ENCODE measurements around the gene ATF1. TPM values are rescaled to one million over a fixed set of nuclear protein-coding genes. Genes with fewer than 3 reads are reported as not detected.
"Not testable (repeated sequence)": the region's sequence is repeated elsewhere in the genome, so short reads cannot be mapped to it uniquely, and the experiment has no call there.

Gene ATF1
- total RNA-seq, 4 donors from 2014 or later: 16.6 to 29.1 (median 21.1) TPM

DNA sequence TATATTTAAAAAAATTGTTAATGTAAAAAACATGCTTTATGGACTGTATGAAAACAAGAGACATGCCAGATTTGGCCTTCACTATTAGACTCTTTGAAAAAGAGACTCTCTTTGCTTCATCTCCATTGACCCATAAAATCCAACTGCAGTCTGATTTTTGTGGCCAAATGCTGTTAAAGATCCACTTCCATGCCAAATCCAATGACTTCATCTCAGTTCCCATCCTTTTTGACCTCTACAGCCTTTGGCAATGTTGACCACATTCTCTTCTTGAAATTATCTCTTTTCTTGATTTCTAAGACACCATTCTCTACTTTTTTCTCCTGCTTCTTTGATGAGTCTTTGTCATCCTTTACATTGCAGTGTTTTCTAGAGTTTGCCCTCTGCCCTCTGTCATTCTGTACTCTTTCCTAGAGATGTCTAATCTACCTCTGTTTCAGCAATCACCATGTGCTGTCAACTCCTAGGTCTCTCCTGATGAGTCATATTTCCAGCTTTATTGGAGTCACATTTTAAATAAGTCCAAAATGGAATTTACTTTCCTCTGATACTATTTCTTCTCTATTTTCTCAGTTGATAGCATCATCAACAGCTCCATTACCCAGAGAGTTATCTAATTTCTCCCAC, 81.2 kb downstream of the ATF1 start:
- TF ChIP-seq EP300 (IDR thresholded peaks at IDR 0.05): no peak
- intact Hi-C loops (cut with DNase I): no loop called here

DNA sequence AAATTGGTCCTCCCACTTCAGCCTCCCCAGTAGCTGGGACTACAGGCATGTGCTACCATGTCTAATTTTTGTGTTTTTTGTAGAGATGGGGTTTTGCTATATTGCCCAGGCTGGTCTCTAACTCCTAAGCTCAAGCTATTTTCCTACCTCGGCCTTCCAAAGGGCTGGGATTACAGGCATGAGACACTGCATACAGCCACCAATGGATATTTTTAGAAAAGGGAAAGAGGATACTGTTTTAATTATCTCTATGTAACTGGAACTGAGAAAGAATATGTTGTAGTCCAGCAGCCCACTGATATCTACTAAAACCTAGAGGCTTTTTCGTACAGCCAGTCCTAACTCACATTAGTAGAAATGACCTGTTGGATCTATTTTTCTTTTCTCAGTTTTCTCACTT, 85.1 kb downstream of the ATF1 start:
- TF ChIP-seq EP300 (IDR thresholded peaks at IDR 0.05) (no peak), POLR2AphosphoS5 (IDR thresholded peaks at IDR 0.05) (no peak), POLR2A (IDR thresholded peaks at IDR 0.05; ENCODE audit: low read depth) (no peak)
- TF ChIP-seq, protein P1, sequence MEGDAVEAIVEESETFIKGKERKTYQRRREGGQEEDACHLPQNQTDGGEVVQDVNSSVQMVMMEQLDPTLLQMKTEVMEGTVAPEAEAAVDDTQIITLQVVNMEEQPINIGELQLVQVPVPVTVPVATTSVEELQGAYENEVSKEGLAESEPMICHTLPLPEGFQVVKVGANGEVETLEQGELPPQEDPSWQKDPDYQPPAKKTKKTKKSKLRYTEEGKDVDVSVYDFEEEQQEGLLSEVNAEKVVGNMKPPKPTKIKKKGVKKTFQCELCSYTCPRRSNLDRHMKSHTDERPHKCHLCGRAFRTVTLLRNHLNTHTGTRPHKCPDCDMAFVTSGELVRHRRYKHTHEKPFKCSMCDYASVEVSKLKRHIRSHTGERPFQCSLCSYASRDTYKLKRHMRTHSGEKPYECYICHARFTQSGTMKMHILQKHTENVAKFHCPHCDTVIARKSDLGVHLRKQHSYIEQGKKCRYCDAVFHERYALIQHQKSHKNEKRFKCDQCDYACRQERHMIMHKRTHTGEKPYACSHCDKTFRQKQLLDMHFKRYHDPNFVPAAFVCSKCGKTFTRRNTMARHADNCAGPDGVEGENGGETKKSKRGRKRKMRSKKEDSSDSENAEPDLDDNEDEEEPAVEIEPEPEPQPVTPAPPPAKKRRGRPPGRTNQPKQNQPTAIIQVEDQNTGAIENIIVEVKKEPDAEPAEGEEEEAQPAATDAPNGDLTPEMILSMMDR (IDR thresholded peaks at IDR 0.05): no peak
- Histone ChIP-seq H3K4me1 (no peaks in the 10 kb centered on the region), H3K27me3 (peaks cover 0 to 6% (median 0%) of the 10 kb centered on the region in 4 donors), H3K9me3 (peaks cover 0 to 7% (median 0%) of the 10 kb centered on the region in 4 donors), H3K36me3 (no peaks in the 10 kb centered on the region), H3K27ac (replicated peaks in 1 of 4) (no peak overlapping the region), H3K4me3 (no peak overlapping the region)
- WGBS: 86% methylated on average over 2 of the region's 2 CpGs
- intact Hi-C loops (cut with DNase I): no loop called here
- DNase-seq (ENCODE audit: extremely low spot score): no peak

More for the DNA sequence above, 81.2 kb downstream of the ATF1 start:
- no peaks in the 10 kb centered on the region for H3K36me3 ChIP-seq
- H3K27me3 ChIP-seq: peaks cover 0 to 8% (median 0%) of the 10 kb centered on the region in 4 donors
- H3K4me1 ChIP-seq: peaks cover 0 to 4% (median 0%) of the 10 kb centered on the region in 4 donors
- H3K4me3 ChIP-seq: no peak overlapping the region
- peaks cover 0 to 9% (median 7%) of the 10 kb centered on the region in 4 donors for H3K9me3 ChIP-seq
- no peak for DNase-seq (ENCODE audit: extremely low spot score)
- no peak overlapping the region for H3K27ac ChIP-seq (replicated peaks in 1 of 4)

DNA sequence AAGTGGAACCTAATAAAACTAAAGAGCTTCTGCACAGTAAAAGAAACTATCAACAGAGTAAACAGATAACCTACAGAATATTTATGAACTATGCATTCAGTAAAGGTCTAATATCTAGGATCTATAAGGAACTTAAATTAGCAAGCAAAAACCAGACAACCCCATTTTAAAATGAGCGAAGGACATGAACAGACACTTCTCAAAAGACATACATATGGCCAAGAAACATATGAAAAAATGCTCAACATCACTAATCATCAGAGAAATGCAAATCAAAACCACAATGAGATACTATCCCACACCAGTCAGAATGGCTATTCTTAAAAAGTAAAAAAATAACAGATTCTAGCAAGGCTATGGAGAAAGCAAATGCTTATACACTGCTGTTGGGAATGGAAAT, 91.3 kb downstream of the ATF1 start:
- DNase-seq (ENCODE audit: extremely low spot score); H3K9me3 ChIP-seq; H3K27ac ChIP-seq (replicated peaks in 1 of 4); H3K27me3 ChIP-seq; intact Hi-C loops (cut with DNase I); H3K36me3 ChIP-seq; H3K4me1 ChIP-seq; H3K4me3 ChIP-seq: not testable (repeated sequence)
- WGBS: 96% methylated on average over 1 of the region's 1 CpG

DNA sequence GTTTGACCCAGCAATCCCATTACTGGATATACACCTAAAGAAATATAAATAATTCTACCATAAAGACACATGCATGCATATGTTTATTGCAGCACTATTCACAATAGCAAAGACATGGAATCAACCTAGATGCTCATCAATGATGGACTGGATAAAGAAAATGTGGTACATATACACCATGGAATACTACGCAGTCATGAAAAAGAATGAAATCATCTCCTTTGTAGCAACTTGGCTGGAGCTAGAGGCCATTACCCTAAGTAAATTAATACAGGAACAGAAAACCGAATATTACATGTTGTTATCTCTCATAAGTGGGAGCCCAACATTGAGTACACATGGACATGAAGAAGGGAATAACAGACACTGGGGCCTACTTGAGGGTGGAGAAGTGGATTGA, 91.8 kb downstream of the ATF1 start:
- WGBS: 88% methylated on average over 2 of the region's 2 CpGs
- H3K9me3 ChIP-seq; H3K27me3 ChIP-seq; H3K4me3 ChIP-seq; DNase-seq (ENCODE audit: extremely low spot score); H3K27ac ChIP-seq (replicated peaks in 1 of 4); intact Hi-C loops (cut with DNase I); H3K4me1 ChIP-seq; H3K36me3 ChIP-seq: not testable (repeated sequence)

DNA sequence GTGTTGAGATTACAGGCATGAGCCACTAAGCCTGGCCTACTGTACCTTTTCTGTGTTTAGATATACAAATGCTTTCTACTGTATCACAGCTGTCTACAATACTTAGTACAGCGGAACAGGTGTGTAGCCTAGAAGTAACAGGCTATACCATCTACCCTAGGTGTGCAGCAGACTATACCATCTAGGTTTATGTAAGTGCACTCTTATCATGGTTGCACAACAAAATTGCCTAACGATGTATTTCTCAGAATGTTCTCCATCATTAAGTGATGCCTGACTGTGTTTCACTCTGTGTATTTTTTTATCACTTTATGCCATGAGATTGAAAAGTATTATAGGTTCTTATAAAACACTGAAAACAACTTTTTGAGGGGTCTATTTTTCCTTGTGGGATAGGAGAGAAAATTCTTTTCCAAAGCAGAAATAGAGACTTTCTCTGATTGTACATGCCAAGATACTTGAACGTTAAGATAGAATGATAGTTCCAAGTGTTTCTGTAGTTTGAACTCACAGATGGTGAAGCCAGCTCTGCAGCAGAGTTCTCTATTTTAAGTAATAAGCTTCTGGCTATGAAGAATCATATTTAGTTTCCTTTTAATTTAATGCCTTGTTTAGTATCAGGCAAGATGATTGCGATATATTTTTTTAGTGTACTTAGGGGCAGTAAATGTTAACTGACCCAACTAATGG, 95.9 kb downstream of the ATF1 start:
- no peaks in the 10 kb centered on the region for H3K4me1 ChIP-seq
- WGBS: 80% methylated on average over 4 of the region's 4 CpGs
- peaks cover 0 to 5% (median 2%) of the 10 kb centered on the region in 4 donors for H3K9me3 ChIP-seq
- H3K4me3 ChIP-seq: no peak overlapping the region
- no peaks in the 10 kb centered on the region for H3K36me3 ChIP-seq
- intact Hi-C loops (cut with DNase I): no loop called here
- DNase-seq (ENCODE audit: extremely low spot score): no peak
- H3K27me3 ChIP-seq: no peaks in the 10 kb centered on the region
- no peak overlapping the region for H3K27ac ChIP-seq (replicated peaks in 1 of 4)
- TF ChIP-seq EP300 (IDR thresholded peaks at IDR 0.05) (no peak), POLR2A (IDR thresholded peaks at IDR 0.05; ENCODE audit: low read depth) (no peak), POLR2AphosphoS5 (IDR thresholded peaks at IDR 0.05) (no peak)
- TF ChIP-seq, protein P1 (IDR thresholded peaks at IDR 0.05): no peak

DNA sequence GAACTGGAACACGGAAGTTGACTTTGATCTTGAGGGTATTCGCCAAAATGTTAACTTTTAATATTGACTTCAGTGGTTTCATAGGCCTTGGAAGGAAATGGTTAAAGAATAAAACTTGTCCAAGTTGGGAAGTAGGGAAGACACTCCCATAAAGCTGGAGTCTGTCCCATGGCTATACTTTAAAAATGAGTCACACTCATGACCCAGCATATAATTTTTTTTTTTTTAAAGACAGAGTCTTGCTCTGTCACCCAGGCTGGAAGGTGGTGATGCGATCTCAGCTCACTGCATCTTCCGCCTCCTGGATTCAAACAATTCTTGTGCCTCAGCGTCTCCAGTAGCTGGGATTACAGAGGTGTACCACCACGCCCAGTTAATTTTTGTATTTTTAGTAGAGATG, 98.4 kb downstream of the ATF1 start:
- Histone ChIP-seq H3K9me3 (no peaks in the 10 kb centered on the region), H3K4me3 (no peak overlapping the region), H3K36me3 (no peaks in the 10 kb centered on the region), H3K4me1 (no peaks in the 10 kb centered on the region), H3K27me3 (no peaks in the 10 kb centered on the region), H3K27ac (replicated peaks in 1 of 4) (no peak overlapping the region)
- 90% methylated on average over 6 of the region's 6 CpGs for WGBS
- no peak for DNase-seq (ENCODE audit: extremely low spot score)
- intact Hi-C loops (cut with DNase I): no loop called here
- TF ChIP-seq EP300 (IDR thresholded peaks at IDR 0.05) (no peak), POLR2A (IDR thresholded peaks at IDR 0.05; ENCODE audit: low read depth) (no peak), POLR2AphosphoS5 (IDR thresholded peaks at IDR 0.05) (no peak)
- TF ChIP-seq, protein P1 (IDR thresholded peaks at IDR 0.05): no peak
